Gastrocnemius medialis (tissue), 4 donors: ENCODE data around the gene OBSCN.

Experiments used
- CTCF ChIP-seq, 5 experiments: fragments of 450-650 bp in 3 of 5; fragments of 200-600 bp in 2 of 5; sonication (generic) in 2 of 5; IDR thresholded peaks in 4 of 5; conservative IDR thresholded peaks in 1 of 5; 1 replicate in 4 of 5; 2 replicates in 1 of 5; pipeline ENCODE4 v1.5.1; 2016 to 2019; ENCODE audit warnings: antibody characterized with exemption in 5 of 5, mild to moderate bottlenecking in 3 of 5, moderate library complexity in 3 of 5
- POLR2A ChIP-seq, 2 donors: fragments of 450-650 bp; IDR thresholded peaks; one replicate each; pipeline ENCODE4 v1.6.1; 2017; ENCODE audit warnings: antibody characterized with exemption in 2 of 2, mild to moderate bottlenecking in 2 of 2, moderate library complexity in 2 of 2

- no peak for TF ChIP-seq POLR2A (IDR thresholded peaks at IDR 0.05)
- no peak for TF ChIP-seq CTCF (IDR thresholded peaks at IDR 0.05 in 4 of 5, conservative IDR thresholded peaks at IDR 0.05 in 1 of 5)
Observed at GRCh38 chr1:228351850-228352249, 144.0 kb downstream of the OBSCN start.
